NOMO-1 treated with DMSO at 0.1 percent for 48 hours (cell line): Measurements from ENCODE around the gene SDC4.

ENCODE experiments used
- DNase-seq: peaks from one replicate; lab custom pipeline; 2025; ENCODE audit not compliant: unreplicated experiment; lab: John Stamatoyannopoulos, UW

Gene SDC4

DNA sequence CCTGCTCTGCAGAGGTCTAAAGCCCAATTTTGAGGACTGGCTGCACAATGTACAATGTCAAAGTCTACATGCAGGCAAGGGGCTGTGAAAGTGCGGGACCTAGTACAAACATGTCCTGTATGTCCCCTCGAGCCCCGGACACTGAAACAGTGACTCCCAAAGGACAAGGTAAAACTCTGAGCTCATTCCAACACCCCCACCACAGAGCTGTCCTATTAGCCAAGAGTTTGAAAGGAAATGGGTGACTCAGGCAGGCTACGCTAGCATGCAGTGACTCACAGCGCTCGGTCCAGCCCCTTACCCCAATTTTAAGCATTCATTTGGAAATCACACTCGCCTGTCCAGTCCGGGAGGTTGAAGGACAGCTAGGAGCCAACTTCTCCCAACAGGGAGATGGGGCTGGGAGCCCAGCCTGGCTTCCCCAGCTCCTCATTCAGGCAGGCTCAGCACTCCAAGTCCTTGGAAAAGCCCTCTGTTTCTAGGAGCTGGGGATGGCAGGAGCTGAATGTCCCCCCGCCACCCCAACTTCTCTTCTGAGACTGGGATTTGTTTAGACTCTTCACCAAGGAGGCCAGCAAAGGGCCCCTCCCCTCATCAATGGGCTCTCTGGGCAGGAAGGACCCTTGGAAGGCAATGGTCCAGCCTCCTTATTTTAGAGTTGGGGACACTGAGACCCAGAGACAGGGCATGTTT lies 3.9 kb downstream of the SDC4 start:
- peak; percentile 68 for DNase-seq

GRCh38 chr20:45343532-45344167 lies 4.6 kb downstream of the SDC4 start:
- DNase-seq, result no peak

- no peak for DNase-seq
Observed at GRCh38 chr20:45342855-45343531, 5.2 kb downstream of the SDC4 start.

DNA sequence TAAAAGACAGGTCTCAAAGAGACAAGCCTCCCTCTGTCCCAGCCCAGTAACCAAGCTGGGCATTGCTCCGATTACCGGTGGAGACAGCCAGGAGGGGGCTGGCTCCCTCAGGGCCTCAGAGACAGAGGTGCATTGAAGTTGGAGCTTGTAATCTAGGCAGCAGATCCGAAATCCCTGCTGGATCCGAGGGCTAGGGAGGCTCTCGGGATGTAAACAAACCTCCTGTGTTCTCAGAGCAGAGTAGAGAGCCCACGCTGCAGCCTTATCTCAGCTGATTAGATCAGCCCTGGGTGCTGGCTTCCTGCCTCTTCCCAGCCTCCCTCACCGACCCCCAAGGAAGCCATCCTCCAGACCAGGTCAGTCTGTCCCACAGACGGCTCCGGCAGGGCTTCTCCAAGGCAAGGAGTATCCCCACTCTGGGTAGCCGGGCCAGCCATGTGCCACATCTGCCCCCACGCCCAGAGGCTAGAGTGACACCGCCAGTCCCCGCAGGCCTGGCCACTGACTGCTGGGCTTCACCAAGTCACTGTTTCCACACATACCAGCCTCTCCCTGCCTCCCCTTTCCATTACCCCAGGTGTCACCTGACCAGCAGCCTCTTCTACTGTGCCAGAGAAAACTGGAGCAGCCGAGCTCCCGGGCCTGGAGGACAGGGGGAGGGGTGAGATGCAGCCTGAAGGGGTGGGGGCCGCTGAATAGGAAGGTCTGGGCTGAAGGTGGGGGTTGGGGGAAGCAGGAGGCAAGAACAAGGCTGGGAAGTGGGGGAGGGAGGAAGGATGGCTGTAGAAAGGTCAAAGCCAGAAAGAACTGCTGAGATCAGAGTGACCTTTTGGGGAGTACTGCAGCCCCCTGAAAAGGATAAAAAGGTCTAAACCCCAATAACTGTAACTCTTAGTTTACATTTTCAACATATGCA lies 6.0 kb downstream of the SDC4 start:
- DNase-seq, result no peak

DNA sequence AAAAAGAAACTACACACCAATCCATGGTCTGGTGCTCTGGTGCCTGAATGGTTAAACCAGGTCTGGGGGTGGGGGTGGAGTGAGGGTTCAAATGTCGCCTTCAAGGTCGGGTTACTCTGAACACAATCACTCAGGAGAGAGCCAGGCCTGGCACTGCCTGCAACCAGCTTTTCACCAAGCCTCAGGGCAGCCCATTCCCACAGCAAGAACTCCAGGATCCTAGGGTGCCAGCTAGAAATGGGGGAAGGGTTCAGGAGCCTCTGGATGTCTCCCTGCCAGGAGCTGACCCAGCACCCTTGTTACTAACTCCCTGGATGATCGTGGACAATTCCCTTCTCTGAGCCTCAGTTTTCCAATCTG lies 6.7 kb downstream of the SDC4 start:
- no peak for DNase-seq

DNA sequence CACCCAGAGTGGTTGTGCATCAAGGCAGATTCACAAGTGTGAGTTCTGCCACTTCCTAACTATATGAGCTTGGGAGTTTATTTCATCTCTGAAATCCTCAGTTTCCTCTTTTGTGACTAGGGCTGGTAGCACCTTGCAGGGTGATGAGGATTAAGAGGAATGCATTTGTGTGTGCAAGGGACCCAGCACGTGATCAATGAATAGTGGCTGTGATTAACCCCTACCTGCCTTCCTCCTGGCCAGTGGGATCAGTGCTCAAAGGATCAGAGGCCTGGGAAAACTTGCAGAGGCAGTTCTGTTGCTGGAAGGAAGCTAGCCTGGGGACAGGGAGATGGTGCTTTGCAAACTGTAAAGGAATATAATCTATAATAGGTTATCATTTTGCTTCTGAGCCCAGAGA lies 7.3 kb downstream of the SDC4 start:
- DNase-seq, result no peak

- DNase-seq, result no peak
Observed at GRCh38 chr20:45340236-45340847, 7.9 kb downstream of the SDC4 start.

DNA sequence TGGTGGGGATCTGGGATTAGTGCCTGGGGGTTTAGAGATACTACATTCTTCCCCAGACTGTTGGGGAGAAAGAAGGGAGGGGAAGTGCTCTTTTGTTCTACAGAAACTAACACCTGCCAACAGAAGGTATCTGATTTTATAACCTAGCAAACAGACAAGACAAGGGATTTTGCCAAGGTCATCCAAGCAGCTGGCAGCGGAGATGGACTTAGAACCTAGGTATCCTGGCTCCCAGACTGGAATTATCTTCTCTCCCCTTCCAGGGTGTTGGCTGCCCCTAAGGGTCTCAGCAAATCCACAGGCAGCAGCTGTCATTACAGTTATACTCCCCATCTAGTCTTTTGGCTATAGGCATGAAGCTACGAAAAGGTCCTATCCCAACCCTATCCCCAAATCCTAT lies 8.4 kb downstream of the SDC4 start:
- no peak for DNase-seq

DNA sequence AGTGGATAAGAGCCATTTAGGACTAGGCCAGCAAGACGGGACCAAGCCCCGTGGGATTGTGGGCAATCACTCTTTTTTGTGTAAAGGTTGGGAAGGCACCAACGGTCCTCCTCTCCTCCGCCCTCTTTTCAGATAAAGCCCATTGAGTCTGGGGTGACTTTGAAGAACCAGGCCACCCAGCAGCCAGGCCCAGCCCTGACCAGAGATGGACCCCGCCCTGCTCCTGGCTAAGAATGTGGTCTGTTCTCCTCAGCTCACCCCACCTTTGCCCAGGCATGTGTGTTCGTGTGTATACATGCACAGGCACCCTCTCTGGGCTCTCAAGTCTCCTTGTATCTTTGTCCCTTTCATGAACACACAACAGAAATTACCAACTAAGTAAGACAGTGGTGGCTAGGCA lies 9.1 kb downstream of the SDC4 start:
- DNase-seq, result no peak

DNA sequence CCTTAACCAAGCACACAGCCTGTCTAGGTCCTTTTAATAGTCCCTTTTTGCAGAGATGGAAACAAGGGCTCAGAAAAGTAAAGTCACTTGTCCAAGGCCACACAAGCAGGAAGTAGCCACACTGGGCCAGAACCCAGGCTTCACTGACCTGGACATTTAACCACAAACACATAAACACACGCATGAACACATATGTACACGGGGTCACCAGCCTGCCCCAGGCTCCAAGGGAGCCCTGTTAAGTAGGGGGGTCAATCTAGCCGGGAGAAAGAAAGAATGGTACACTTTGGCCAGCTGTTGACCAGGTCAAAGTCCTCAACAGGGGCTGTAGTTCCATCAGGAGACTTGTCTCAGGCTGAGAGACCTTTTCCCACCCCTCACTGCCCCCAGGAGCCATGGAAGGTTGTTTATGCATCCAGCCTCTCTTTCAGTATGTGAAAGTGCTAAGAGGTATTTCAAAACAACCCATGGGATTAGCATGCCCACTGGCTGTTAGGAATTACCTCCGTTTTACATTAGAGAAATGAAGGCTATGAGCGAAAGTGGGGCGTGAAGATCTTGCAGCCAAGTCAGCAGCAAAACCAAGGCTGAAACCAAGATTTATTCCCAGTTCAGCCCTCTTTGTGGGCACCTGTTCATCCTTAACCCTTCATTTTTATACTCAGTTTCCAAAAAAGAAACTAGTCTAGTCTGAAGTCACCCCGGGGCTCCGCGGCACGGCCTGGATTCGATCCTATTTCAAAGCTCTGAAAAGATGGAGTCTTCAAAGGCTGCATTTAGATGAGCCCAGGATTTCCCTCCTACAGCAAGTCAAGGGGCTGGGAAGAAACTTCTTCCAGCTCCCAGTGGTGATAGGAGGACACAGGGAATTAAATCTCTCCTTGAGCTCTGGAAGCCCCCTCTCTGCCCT lies 9.8 kb downstream of the SDC4 start:
- no peak for DNase-seq

- no peak for DNase-seq
Observed at GRCh38 chr20:45337367-45338120, 10.7 kb downstream of the SDC4 start.

DNA sequence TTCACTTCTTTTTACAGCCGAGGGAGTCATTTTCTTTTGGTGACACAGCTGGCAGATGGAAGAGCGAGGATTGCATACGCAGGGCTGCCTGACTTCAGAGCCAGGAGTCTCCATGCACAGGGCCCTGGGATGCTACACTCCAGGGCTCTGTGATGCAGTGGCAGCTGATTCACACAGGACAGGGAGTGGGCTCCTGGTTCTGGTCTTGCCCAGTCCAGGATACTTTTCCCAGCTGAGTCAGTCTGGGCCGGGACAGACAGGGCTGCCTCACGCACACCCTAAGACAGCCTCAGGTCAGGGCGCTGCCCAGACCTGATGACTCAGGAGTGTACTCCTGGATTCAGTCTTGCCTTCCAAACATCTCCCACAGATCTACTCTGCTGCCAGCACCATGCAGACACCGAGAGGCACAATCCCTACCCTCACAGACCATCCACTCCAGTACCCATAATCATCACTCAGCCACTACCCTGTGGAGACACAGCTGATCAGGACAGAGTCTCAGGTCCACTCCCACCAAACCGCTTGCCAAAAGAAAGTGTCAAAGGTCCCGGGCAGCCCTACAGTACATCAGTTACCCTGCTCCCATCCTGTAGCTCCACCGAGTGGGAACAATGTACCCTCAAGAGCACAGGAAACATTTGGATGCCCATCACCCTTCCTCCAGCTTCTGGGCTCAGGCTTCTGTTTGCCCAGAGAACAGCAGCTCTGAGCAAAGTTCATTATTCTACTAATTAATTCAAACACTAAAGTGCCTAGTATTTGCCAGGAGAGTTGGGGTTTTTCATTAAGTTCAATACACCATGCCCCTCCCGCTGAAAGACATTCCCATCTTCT lies 11.5 kb downstream of the SDC4 start:
- DNase-seq, result no peak

- DNase-seq, result no peak
Observed at GRCh38 chr20:45330476-45330875, 17.7 kb downstream of the SDC4 start.

DNA sequence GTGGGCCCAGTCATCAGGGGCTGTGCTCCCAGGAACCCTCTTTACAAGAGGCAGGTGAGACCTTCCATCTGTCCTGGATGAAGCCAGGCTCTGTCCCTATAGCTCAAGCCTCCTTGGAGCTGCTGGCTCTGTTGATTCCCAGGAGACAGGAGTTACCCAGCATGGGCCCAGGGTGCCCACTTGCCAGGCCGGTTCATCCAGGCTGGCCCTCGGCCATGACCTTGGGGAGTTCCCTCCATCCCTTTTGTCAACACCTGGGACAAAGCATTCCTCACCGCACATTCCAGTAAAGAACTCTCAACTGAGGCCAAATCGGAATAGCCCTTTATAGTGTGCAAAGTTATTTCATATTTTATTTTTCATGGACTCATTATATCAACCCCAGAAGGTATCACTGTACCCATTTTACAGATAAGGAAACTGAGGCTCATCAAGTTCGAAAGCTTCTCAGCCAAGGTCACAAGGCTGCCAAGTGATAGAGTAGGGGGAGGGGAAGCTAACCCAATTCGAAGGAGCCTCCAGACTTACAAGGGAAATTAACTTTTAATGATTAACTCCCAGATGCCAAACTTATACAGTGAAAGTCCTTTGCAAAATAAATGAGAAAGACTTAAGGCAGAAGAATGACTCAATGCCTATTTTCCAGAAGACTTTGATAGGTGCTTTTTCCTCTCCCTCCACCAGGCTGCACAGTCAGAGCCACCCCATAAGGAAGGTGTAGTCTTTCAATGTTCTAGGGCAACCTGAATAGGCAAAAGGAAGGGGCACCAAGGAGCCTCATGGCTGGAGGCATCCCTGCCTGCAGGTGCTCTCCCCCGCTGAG lies 18.5 kb downstream of the SDC4 start:
- DNase-seq, result no peak

DNA sequence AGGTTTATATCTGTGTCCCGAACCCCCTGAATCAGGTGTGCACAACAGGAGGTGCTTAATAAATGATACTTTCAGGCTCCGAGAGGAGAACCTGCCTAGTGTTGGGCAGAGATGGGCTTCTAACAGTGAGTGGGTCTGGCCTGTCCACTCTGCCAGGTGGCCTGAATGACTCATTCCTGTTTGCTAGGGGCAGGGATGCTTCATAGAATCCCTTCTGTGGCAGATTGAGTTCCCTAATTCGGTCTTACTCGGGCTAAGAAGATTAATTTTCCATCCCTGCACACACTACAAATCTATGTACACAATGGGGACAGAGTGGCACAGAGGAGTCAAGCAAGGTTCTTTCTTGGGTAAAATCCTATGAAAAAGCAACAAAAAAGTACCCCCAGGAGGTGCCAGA lies 19.8 kb downstream of the SDC4 start:
- no peak for DNase-seq

DNA sequence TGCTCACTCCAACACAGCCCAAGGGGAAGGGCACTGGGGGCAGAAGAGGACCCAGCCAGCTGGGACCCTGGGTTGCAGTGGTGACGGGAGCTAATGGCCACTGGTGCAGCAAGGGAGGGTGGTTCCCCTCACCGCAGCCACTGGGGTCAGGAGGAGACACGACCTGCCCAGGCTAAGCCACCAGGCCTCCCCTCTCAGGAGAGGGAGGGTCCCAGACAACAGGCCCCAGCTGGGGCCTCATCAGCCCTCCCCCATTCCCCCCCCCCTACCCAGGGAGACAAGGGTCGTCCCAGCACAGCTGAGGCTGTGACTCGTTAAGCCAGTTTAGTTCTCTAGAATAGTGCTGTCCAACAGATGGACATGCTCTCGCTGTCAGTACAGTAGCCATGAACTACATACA lies 22.9 kb downstream of the SDC4 start:
- DNase-seq, result no peak

GRCh38 chr20:45323731-45324130 lies 24.5 kb downstream of the SDC4 start:
- DNase-seq, result no peak
